Keratinocyte (primary cell): Measurements from ENCODE around the gene SPECC1L. TPM values are rescaled to one million over a fixed set of nuclear protein-coding genes. Genes with fewer than 3 reads are reported as not detected.

Source experiments
- DNase-seq: peaks from one replicate; pipeline ENCODE4 v3.0.0-alpha.2; 2011; ENCODE audit warnings: low read depth, missing footprints, low spot score
- FAIRE-seq: peaks from 2 replicates; lab custom pipeline; 2011; peaks lifted over from hg19 to GRCh38; lab: Jason Lieb, UNC
- H2AFZ ChIP-seq: 2 replicates; pipeline ENCODE4 v1.6.0; 2012; ENCODE audit warnings: low read length, control low read depth, inconsistent platforms; ENCODE audit not compliant: control insufficient read depth
- H3K27ac ChIP-seq: 2 replicates; pipeline ENCODE4 v1.5.1; 2011; ENCODE audit warnings: low read length; ENCODE audit not compliant: control insufficient read depth, insufficient read depth
- H3K27me3 ChIP-seq: 3 replicates; pipeline ENCODE4 v1.6.0; 2011; ENCODE audit warnings: low read length; ENCODE audit not compliant: control insufficient read depth, insufficient read depth; ENCODE audit errors: extremely low read depth
- H3K36me3 ChIP-seq, 2 experiments: 2 replicates in 1 of 2; 3 replicates in 1 of 2; pipeline ENCODE4 v1.5.1; 2011; ENCODE audit warnings: low read length in 2 of 2, mild to moderate bottlenecking in 1 of 2; ENCODE audit not compliant: control insufficient read depth in 2 of 2, insufficient read depth in 2 of 2; ENCODE audit errors: extremely low read depth in 1 of 2
- H3K4me1 ChIP-seq: 3 replicates; pipeline ENCODE4 v1.5.1; 2011; ENCODE audit warnings: low read length; ENCODE audit not compliant: control insufficient read depth, insufficient read depth; ENCODE audit errors: extremely low read depth
- H3K4me2 ChIP-seq: 3 replicates; pipeline ENCODE4 v1.6.0; 2011; ENCODE audit warnings: low read depth, low read length; ENCODE audit not compliant: control insufficient read depth, insufficient read depth; ENCODE audit errors: extremely low read depth
- H3K4me3 ChIP-seq, 3 experiments: fragments of 200-600 bp in 1 of 3; sonication (generic) in 1 of 3; 2 replicates in 2 of 3; 3 replicates in 1 of 3; pipeline ENCODE4 v1.5.1; 2011 to 2016; ENCODE audit warnings: low read length in 3 of 3, mild to moderate bottlenecking in 3 of 3, control low read depth in 2 of 3, inconsistent platforms in 1 of 3, low read depth in 1 of 3, mixed read lengths in 1 of 3, mixed run types in 1 of 3, moderate library complexity in 1 of 3; ENCODE audit not compliant: control insufficient read depth in 2 of 3, insufficient read depth in 2 of 3; ENCODE audit errors: extremely low read depth in 1 of 3
- H3K79me2 ChIP-seq: 2 replicates; pipeline ENCODE4 v1.6.0; 2012; ENCODE audit warnings: low read length; ENCODE audit not compliant: control insufficient read depth, insufficient read depth
- H3K9ac ChIP-seq: 3 replicates; pipeline ENCODE4 v1.6.0; 2011; ENCODE audit warnings: low read length; ENCODE audit not compliant: control insufficient read depth, insufficient read depth; ENCODE audit errors: extremely low read depth
- H3K9me1 ChIP-seq: 3 replicates; pipeline ENCODE4 v1.6.0; 2011; ENCODE audit warnings: low read length; ENCODE audit not compliant: control insufficient read depth, insufficient read depth; ENCODE audit errors: extremely low read depth
- H3K9me3 ChIP-seq: 2 replicates; pipeline ENCODE4 v1.5.1; 2012; ENCODE audit warnings: low read depth, low read length; ENCODE audit not compliant: control insufficient read depth
- H4K20me1 ChIP-seq: 3 replicates; pipeline ENCODE4 v1.6.0; 2011; ENCODE audit warnings: low read length; ENCODE audit not compliant: control insufficient read depth, insufficient read depth; ENCODE audit errors: extremely low read depth
- CTCF ChIP-seq, 3 experiments: IDR thresholded peaks in 1 of 3; conservative IDR thresholded peaks in 1 of 3; optimal IDR thresholded peaks in 1 of 3; 2 replicates in 2 of 3; 3 replicates in 1 of 3; pipeline versions ENCODE3 to v1.5.1; 2011; ENCODE audit warnings: low read length in 3 of 3, mild to moderate bottlenecking in 3 of 3, moderate library complexity in 2 of 3, control low read depth in 1 of 3, inconsistent platforms in 1 of 3; ENCODE audit not compliant: insufficient read depth in 2 of 3; ENCODE audit errors: extremely low read depth in 1 of 3
- EZH2 ChIP-seq: IDR thresholded peaks from one replicate; pipeline ENCODE4 v1.6.1; 2012; ENCODE audit warnings: inconsistent platforms, mild to moderate bottlenecking, low read length, moderate library complexity
- dilution Hi-C: fragments of 300-500 bp; cut with MboI; formaldehyde crosslinking; loops from one replicate; pipeline ENCODE4 v1.7.0; 2020; ENCODE audit warnings: low sequenced_read_pairs; ENCODE audit not compliant: extremely low pct_ligation_motif_present
- polyA plus RNA-seq, 5 experiments: library from polyadenylated mRNA; depleted of rRNA in 3 of 5; stranded (reverse) in 3 of 5; stranded (forward) in 1 of 5; unstranded in 1 of 5; fragments of >200 nt; gene quantifications; 1 replicate in 1 of 5; 2 replicates in 3 of 5; 3 replicates in 1 of 5; pipeline versions ENCODE4 v1.2.1 to v1.2.3, GENCODE V29; 2011 to 2012; ENCODE audit warnings: missing spikeins in 2 of 5, low read depth in 1 of 5, low replicate concordance in 1 of 5

Gene SPECC1L
- polyA plus RNA-seq, 1 donor (not counting 4 experiments of a cell fraction or from before 2014, with no cell fraction given), result 19.3 TPM

GRCh38 chr22:24391836-24392217 lies 121.2 kb downstream of the SPECC1L start:
- H3K9me1 ChIP-seq, result no peaks in the 10 kb centered on the region
- dilution Hi-C loops, result no loop called here
- no peaks in the 10 kb centered on the region for H3K9me3 ChIP-seq
- no peaks in the 10 kb centered on the region for H3K79me2 ChIP-seq
- peaks cover 12% of the 10 kb centered on the region for H3K4me1 ChIP-seq
- no peaks in the 10 kb centered on the region for H3K27me3 ChIP-seq
- H3K4me2 ChIP-seq, result no peak overlapping the region
- no peaks in the 10 kb centered on the region for H4K20me1 ChIP-seq
- no peak overlapping the region for H3K9ac ChIP-seq
- no peak overlapping the region for H3K4me3 ChIP-seq
- TF ChIP-seq CTCF (optimal IDR thresholded peaks at IDR 0.05 in 1 of 3, IDR thresholded peaks at IDR 0.05 in 1 of 3, conservative IDR thresholded peaks at IDR 0.05 in 1 of 3; ENCODE audit: extremely low read depth in 1 of 3, insufficient read depth in 2 of 3, low read length in 3 of 3) (no peak), EZH2 (no peak)
- H3K36me3 ChIP-seq, result peaks cover 2 to 3% of the 10 kb centered on the region in 2 experiments
- no peak overlapping the region for H2AFZ ChIP-seq
- H3K27ac ChIP-seq, result no peak overlapping the region
- FAIRE-seq, result peak; percentile 63
- DNase-seq, result no peak

GRCh38 chr22:24392218-24392931 lies 121.7 kb downstream of the SPECC1L start:
- H3K79me2 ChIP-seq, result no peaks in the 10 kb centered on the region
- no peak overlapping the region for H3K4me2 ChIP-seq
- no peak for TF ChIP-seq CTCF (optimal IDR thresholded peaks at IDR 0.05 in 1 of 3, IDR thresholded peaks at IDR 0.05 in 1 of 3, conservative IDR thresholded peaks at IDR 0.05 in 1 of 3; ENCODE audit: extremely low read depth in 1 of 3, insufficient read depth in 2 of 3, low read length in 3 of 3)
- no peaks in the 10 kb centered on the region for H3K27me3 ChIP-seq
- H3K4me1 ChIP-seq, result peaks cover 12% of the 10 kb centered on the region
- no peak overlapping the region for H3K9ac ChIP-seq
- H3K27ac ChIP-seq, result no peak overlapping the region
- H3K9me1 ChIP-seq, result no peaks in the 10 kb centered on the region
- H3K9me3 ChIP-seq, result no peaks in the 10 kb centered on the region
- peaks cover 2 to 7% of the 10 kb centered on the region in 2 experiments for H3K36me3 ChIP-seq
- no peak overlapping the region for H3K4me3 ChIP-seq
- dilution Hi-C loops, result no loop called here
- no peak for FAIRE-seq
- H2AFZ ChIP-seq, result no peak overlapping the region
- H4K20me1 ChIP-seq, result no peaks in the 10 kb centered on the region
- no peak for DNase-seq
